Measurements from ENCODE around the gene STYXL1.
"Not testable (repeated sequence)": the region's sequence is repeated elsewhere in the genome, so short reads cannot be mapped to it uniquely, and the experiment has no call there.

The STYXL1 gene

GRCh38 chr7:76047811-76048667 is at the start of gene STYXL1, which contains the start of gene MDH2:
Gene STYXL1, minus strand, starts transcription at chr7:76048000. Its CDS starts 17,477 bp downstream, at chr7:76030523.
Gene MDH2, plus strand, starts transcription at chr7:76048106. Its CDS starts 55 bp downstream, at chr7:76048161.
- peak; percentile 88 for DNase-seq (ENCODE audit: low read depth)
- H3K4me3 ChIP-seq (ENCODE audit: low read depth, low read length) = peak within 1 kb of the TSS; percentile 96

GRCh38 chr7:76095908-76096307 is 48.1 kb upstream of the STYXL1 start:
- DNase-seq (ENCODE audit: low read depth) = no peak
- TF ChIP-seq CTCF (IDR thresholded peaks at IDR 0.05; ENCODE audit: control insufficient read depth, extremely low read depth, insufficient read depth) = no peak
- no peak overlapping the region for H3K4me3 ChIP-seq (ENCODE audit: low read depth, low read length)

More at GRCh38 chr7:76047811-76048667, at the start of gene STYXL1, which contains the start of gene MDH2:
- TF ChIP-seq CTCF (IDR thresholded peaks at IDR 0.05; ENCODE audit: control insufficient read depth, extremely low read depth, insufficient read depth) = no peak

GRCh38 chr7:76094326-76094725 is 46.5 kb upstream of the STYXL1 start:
- not testable (repeated sequence) for H3K4me3 ChIP-seq (ENCODE audit: low read depth, low read length); DNase-seq (ENCODE audit: low read depth)

- DNase-seq (ENCODE audit: low read depth); H3K4me3 ChIP-seq (ENCODE audit: low read depth, low read length): not testable (repeated sequence)
Measured at GRCh38 chr7:76093531-76093930, 45.7 kb upstream of the STYXL1 start.

GRCh38 chr7:76091506-76091905 is 43.7 kb upstream of the STYXL1 start:
- no peak overlapping the region for H3K4me3 ChIP-seq (ENCODE audit: low read depth, low read length)
- TF ChIP-seq CTCF (IDR thresholded peaks at IDR 0.05; ENCODE audit: control insufficient read depth, extremely low read depth, insufficient read depth) = no peak
- no peak for DNase-seq (ENCODE audit: low read depth)

- peak; percentile 84 for DNase-seq (ENCODE audit: low read depth)
- no peak overlapping the region for H3K4me3 ChIP-seq (ENCODE audit: low read depth, low read length)
- no peak for TF ChIP-seq CTCF (IDR thresholded peaks at IDR 0.05; ENCODE audit: control insufficient read depth, extremely low read depth, insufficient read depth)
Measured at GRCh38 chr7:76089865-76090475, 42.2 kb upstream of the STYXL1 start.

GRCh38 chr7:76087362-76087791 is 39.6 kb upstream of the STYXL1 start:
- not testable (repeated sequence) for DNase-seq (ENCODE audit: low read depth); H3K4me3 ChIP-seq (ENCODE audit: low read depth, low read length)

- no peak for TF ChIP-seq CTCF (IDR thresholded peaks at IDR 0.05; ENCODE audit: control insufficient read depth, extremely low read depth, insufficient read depth)
- no peak for DNase-seq (ENCODE audit: low read depth)
- H3K4me3 ChIP-seq (ENCODE audit: low read depth, low read length) = no peak overlapping the region
Measured at GRCh38 chr7:76086070-76086469, 38.3 kb upstream of the STYXL1 start.

- not testable (repeated sequence) for H3K4me3 ChIP-seq (ENCODE audit: low read depth, low read length); DNase-seq (ENCODE audit: low read depth)
Measured at GRCh38 chr7:76084115-76084514, 36.3 kb upstream of the STYXL1 start.

All from LNCaP clone FGC (cell line).